Right renal pelvis (tissue), 4 donors: ENCODE measurements around the gene PLD2. TPM values are rescaled to one million over a fixed set of nuclear protein-coding genes. Genes with fewer than 3 reads are reported as not detected.

Source experiments
- DNase-seq, 4 donors: peaks; one replicate each; pipeline ENCODE4 v3.0.0-alpha.2; 2013; ENCODE audit warnings: low read depth in 4 of 4, low spot score in 3 of 4, missing footprints in 1 of 4
- polyA plus RNA-seq, 4 donors: library from polyadenylated mRNA; unstranded; fragments of 120-200 nt; gene quantifications; one replicate each; pipeline ENCODE4 v1.2.1, GENCODE V29; 2013; ENCODE audit not compliant: insufficient read length in 4 of 4

Gene PLD2
- polyA plus RNA-seq, 4 donors, result 36.2 to 39.4 (median 38.5) TPM

- DNase-seq, result peak; percentile 91 to 93 (median 92)
Observed at GRCh38 chr17:4833178-4833940, 26.4 kb downstream of the PLD2 start, which contains the start of gene MINK1. TSS of gene MINK1 (plus strand) at chr17:4833340. CDS start at chr17:4833584, 244 bp downstream.

GRCh38 chr17:4833941-4834680, 27.2 kb downstream of the PLD2 start:
- peak in 2 of 4 donors; percentile 55 to 61 for DNase-seq

- no peak for DNase-seq
Observed at GRCh38 chr17:4834681-4835020, 27.7 kb downstream of the PLD2 start.

DNA sequence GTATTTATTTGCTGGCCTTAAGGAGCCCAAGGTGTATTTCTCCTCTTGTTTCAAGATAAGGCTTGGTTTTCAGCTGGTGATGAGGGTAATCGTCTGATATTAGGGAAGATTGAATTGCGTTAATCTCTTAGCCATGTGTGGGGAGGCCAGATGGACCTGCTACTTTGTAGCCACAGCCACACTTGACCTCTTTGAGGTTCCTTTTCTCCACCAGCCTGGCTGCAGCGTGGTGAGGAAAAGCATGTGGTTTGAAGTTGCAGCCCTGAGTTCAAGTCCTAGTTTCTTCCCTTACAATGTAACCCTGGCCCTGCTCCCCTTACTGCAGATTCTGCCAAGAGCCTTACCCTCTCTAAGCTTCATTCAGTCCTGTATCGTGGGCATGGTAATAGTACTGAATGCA, 29.3 kb downstream of the PLD2 start:
- no peak for DNase-seq

- no peak for DNase-seq
Observed at GRCh38 chr17:4837471-4838308, 30.7 kb downstream of the PLD2 start.

DNA sequence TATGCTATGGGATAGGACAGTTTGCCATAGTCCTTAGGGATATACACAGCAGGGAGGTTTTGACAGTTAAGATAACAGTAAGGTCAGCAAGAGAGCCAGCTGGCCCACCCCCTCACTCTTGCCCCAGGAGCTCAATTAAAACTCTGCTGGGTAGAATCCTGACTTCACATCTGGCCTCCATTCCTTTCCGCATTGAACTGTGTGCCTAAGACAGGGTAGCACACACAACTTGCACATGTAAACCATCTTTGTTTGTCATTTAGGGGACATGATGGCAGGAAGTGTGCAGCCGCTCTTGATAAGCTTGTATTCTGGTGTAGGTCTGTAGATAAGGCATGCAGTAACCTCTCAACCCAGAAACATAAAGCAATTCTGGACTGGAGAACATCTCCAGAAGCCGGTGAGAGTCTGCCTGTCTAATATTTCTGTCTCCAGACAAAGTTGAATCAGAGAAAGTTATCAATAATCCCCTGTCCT, 31.4 kb downstream of the PLD2 start:
- DNase-seq, result no peak

GRCh38 chr17:4839221-4839620, 32.3 kb downstream of the PLD2 start:
- DNase-seq, result no peak

GRCh38 chr17:4839965-4840892, 33.3 kb downstream of the PLD2 start:
- DNase-seq, result no peak

DNA sequence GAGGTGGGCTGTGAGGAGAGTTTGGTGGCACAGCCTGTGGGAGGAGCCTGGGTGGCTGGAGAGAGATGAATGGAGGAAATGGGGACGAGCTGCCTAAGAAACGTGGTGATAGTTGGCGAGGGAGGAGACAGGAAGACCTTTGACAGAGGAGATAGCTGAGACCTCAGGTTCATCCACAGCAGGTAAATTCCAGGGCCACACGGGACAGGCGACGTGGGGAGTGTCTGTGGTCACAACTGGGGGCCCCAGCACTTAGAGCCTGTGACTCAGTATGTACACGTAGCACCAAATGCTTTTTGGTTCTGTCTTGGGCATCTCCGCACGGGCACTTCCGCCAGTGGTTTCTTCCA, 33.9 kb downstream of the PLD2 start:
- no peak for DNase-seq

DNA sequence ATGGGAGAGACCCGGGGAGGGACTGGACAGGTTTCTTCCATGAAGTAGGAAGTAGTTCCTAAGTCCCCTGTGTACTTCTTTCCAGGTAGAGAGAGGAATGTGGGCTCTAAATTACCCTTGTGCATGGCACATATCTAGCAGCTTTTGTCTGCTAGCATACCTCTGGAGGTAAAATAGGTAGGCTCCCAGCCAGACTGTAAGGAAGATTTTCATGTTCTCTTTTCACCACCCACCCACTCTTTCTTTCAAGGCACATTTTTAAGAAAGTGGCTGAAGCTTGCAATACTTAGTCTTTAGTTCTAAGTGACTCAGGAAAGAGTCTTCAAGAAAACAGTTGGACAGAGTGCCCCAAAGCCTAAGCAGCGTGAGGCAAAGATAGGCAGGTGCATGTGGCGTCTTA, 35.4 kb downstream of the PLD2 start:
- DNase-seq, result no peak

DNA sequence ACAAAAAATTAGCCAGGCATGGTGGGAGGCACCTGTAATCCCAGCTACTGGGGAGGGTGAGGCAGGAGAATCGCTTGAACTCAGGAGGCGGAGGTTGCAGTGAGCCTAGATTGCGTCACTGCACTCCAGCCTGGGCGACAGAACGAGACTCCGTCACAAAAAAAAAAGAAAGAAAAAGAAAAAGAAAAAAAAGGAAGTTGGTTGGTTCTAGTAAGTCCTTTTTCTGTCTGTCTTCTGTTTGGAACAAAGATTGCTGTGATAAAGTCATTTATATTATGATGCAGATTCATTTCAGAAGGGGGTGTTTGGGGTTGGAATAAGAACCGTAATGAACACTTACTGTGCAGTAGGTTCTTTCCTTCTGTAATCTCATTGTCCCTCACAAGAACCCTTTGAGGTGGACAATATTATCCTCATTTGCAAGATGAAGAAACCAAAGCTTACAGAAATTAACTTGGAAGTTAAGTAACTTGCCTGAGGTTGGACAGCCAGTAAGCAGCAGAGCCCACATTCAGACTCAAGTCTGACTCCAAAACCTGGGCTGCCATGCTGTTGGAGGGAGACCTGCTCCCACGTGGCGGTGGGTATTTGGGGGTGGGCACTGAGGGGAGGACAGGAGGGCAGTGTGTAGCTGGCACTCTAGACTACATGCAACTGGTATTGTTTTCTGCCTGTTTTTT, 36.5 kb downstream of the PLD2 start:
- no peak for DNase-seq

DNA sequence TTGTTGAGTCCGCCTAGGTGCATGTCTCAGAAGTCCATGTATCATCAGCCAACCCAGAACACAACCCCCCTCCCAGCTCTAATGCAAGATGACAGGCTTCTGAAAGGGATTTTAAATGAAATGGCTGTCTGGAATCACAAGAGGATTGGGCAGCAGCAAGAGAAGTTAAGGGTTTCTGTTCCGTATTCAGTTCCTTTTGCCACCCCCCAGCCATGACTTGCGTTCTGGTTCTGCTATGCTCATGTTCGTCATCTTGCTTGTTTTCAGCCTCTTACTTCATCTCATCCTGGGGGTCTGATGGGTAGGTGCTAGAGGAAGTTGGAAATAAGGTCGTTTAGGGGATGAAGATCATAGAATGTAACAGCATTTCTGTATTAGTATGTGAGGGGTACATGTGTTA, 38.2 kb downstream of the PLD2 start:
- DNase-seq, result no peak

DNA sequence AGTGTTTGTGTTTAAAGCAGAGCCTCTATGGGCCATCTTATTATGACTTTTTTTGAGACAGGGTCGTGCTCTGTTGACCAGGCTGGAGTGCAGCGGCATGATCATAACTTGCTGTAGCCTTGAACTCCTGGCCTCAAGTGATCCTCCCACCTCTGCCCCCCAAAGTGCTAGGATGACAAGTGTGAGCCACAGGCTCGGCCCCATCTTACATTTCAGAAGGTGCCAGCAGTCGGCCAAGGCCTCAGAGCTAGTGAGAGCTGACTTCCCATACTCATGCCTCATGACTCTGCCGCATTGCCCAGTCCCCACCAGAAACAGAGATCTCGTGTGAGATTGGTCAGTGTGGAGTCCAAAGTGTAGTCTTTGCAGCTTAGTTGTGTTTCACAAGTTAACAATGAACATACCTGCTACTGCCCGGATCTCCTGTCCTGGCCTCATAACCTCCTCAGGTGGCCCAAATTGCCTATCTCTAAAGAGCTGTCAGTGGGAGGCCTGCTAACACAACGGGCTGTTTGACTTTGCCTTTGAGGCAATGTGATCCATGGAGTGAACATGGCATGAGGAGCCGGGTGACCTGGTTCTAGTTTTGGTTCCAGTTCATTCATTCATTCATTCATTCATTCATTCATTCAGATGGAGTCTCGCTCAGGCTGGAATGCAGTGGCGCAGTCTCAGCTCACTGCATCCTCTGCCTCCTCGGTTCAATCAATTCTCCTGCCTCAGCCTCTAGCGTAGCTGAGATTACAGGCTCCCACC, 39.9 kb downstream of the PLD2 start:
- no peak for DNase-seq

GRCh38 chr17:4849011-4849536, 42.1 kb downstream of the PLD2 start:
- DNase-seq, result no peak

GRCh38 chr17:4850246-4850645, 43.3 kb downstream of the PLD2 start:
- DNase-seq, result no peak

DNA sequence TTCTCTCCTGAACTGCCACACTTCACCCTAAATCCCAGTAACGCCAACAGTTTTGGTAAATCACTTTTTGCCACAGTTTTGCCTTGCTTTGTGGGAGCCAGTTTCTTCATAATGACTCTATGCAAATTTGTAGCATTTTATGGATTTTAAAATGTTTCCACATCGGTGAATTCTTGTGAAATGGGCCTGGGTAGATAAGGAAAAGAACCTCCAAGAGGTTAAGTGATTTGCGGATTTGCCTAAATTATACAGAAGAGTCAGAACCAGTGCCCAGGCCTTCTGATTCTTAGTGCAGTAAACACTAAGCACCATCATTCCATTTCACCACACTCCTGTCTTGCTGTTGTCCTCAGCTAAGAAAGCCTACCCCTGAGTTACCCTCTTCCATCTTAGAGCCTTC, 44.1 kb downstream of the PLD2 start:
- no peak for DNase-seq

GRCh38 chr17:4852567-4853207, 45.7 kb downstream of the PLD2 start:
- no peak for DNase-seq

GRCh38 chr17:4853208-4853671, 46.3 kb downstream of the PLD2 start:
- DNase-seq, result no peak
